ENCODE results near the gene C17orf100.
A peak's percentile ranks its signal among the peaks of the same experiment; 100 is the strongest.
"Not testable (repeated sequence)": the region's sequence is repeated elsewhere in the genome, so short reads cannot be mapped to it uniquely, and the experiment has no call there.

C17orf100 gene

DNA sequence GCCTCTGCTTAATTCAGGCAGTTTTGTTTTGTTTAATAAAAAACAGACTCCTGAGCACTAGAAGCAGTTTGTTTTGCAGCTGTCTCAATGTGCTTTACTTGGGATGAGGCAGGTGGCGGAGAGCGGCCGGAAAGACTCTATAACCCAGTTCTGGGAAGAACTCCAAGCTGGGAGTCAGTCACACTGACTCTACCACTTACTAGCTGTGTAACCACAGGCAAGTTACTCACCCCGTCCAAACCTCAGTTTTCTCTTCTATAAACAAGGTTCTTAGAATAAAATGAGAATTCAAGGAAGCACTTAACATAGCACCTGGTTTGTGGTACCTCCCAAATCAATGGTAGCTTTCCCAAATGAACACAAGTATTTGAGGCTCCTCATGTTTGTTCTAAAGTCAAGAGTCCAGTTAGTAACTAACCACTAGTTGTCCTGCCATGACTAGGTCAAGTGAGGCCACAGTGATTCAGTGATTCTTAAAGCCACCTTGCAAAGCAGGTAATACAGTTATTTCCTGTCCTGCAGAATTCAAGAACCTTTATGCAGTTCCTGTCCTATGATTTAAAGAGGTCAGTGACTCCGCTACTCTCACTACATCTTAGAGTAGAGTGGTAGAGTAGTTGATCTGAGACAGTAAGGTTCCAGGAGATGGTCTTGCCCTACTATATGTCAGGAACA is 8.0 kb upstream of the C17orf100 start:
- Histone ChIP-seq H3K36me3 (ENCODE audit: control insufficient read depth, low read depth, low read length) (peaks cover 35% of the 10 kb centered on the region), H3K27ac (ENCODE audit: low read length) (no peak overlapping the region), H3K9ac (ENCODE audit: low read length) (no peak overlapping the region)

DNA sequence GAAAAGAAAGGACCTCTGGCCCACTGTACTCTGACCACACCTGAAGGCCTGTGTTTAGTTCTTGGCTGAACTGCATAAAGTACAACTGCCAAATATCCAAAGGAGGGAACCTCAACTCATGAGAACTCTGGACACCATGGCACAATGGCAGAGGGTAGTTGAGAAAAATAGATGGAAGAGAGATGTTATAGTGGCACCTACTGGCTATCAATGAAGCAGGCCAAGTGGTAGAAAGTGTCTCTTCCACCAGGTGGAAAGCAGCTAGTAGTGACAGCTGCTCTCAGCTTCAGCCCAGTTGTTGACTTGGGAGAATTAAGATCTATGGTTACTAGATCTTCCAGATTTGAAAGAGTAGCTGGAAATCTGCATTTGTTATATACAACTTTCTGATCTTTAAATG is 3.4 kb upstream of the C17orf100 start:
- Histone ChIP-seq H3K27me3 (ENCODE audit: control insufficient read depth, insufficient read depth, low read length) (peaks cover 12% of the 10 kb centered on the region), H3K9ac (ENCODE audit: low read length) (no peak overlapping the region), H3K4me1 (ENCODE audit: control insufficient read depth, low read depth, low read length) (peaks cover 6% of the 10 kb centered on the region), H3K9me3 (ENCODE audit: control insufficient read depth, low read depth, low read length) (no peaks in the 10 kb centered on the region), H3K36me3 (ENCODE audit: control insufficient read depth, low read depth, low read length) (peaks cover 26% of the 10 kb centered on the region), H3K4me3 (ENCODE audit: low read length) (no peak overlapping the region), H3K27ac (ENCODE audit: low read length) (no peak overlapping the region)

More for the DNA sequence above, 8.0 kb upstream of the C17orf100 start:
- H3K27me3 ChIP-seq (ENCODE audit: control insufficient read depth, insufficient read depth, low read length), result no peaks in the 10 kb centered on the region
- peaks cover 9% of the 10 kb centered on the region for H3K4me1 ChIP-seq (ENCODE audit: control insufficient read depth, low read depth, low read length)
- H3K9me3 ChIP-seq (ENCODE audit: control insufficient read depth, low read depth, low read length), result no peaks in the 10 kb centered on the region
- no peak overlapping the region for H3K4me3 ChIP-seq (ENCODE audit: low read length)

DNA sequence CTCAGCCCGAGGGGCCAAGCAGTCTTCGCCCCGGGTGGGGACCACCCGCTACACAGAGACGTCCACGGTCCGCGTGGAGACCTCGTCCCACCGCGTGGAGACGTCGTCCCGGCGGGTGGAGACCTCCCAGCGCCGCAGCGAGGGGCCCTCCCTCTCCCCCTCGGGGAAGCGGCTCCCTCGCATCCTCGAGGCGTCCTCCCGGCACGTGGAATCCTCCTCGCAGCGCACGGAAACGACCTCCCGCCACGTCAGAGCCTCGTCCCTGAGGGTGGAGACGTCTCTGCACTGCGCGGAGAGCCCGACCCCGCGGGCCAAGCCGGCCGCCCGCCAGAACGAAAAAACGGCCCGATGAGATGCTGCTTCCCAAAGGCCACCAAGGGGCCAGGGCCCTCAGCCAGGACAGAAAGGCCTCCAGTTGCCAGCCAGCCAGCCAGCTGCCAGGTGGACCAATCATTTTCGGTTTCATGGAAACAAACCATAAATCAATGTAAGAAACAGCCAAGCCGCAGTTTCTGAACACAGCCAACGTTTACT is 424 bp downstream of the C17orf100 start:
- Histone ChIP-seq H3K9ac (ENCODE audit: low read length) (no peak overlapping the region), H3K27ac (ENCODE audit: low read length) (no peak overlapping the region), H3K4me1 (ENCODE audit: control insufficient read depth, low read depth, low read length) (peaks cover 18% of the 10 kb centered on the region), H3K9me3 (ENCODE audit: control insufficient read depth, low read depth, low read length) (no peaks in the 10 kb centered on the region), H3K36me3 (ENCODE audit: control insufficient read depth, low read depth, low read length) (peaks cover 5% of the 10 kb centered on the region), H3K4me3 (ENCODE audit: low read length) (peak overlapping the region; percentile 93), H3K27me3 (ENCODE audit: control insufficient read depth, insufficient read depth, low read length) (peaks cover 45% of the 10 kb centered on the region)

DNA sequence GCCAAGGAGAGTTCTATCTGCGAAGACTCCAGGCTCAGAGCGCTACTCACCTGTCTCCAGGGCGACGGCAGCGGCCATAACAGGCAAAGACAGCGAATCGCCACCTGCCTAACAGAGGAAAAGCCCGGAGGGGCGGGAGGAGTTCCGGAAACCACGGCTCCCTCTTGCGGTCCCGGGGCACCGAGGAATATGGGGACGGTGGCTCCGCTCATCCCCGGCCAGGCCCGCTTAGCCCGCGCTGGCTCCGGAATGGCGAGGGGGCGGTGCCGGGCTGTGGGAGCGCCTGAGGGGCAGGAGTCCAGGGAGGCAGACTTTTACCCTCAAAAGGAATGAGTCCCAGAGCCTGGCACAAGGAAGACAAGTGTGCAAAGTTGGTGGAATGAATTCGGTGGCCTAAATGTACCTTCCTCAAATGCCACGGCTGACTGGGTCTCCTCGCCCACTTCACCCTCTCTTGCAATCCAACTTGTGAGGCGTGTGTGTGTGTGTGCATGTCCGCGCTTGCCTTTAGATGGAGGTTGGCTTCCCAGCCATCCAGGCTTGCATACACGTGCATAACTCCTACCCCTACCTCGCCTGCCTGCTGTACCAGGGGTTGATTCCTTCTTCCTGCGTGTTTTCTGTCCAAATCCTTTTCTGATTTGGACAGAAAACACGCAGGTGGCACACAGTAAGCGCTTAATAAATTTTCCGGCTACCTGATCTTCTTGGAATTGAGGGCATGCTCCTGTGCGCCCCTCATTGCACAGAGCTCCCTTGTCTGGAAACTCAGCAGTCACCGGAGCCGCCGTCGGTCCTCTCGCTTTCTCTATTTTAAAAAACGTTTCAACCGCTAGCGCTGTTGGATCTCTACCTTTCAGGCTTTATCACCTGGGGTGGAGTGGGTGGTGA is 3.5 kb downstream of the C17orf100 start:
- Histone ChIP-seq H3K4me1 (ENCODE audit: control insufficient read depth, low read depth, low read length) (peaks cover 17% of the 10 kb centered on the region), H3K27ac (ENCODE audit: low read length) (no peak overlapping the region)

DNA sequence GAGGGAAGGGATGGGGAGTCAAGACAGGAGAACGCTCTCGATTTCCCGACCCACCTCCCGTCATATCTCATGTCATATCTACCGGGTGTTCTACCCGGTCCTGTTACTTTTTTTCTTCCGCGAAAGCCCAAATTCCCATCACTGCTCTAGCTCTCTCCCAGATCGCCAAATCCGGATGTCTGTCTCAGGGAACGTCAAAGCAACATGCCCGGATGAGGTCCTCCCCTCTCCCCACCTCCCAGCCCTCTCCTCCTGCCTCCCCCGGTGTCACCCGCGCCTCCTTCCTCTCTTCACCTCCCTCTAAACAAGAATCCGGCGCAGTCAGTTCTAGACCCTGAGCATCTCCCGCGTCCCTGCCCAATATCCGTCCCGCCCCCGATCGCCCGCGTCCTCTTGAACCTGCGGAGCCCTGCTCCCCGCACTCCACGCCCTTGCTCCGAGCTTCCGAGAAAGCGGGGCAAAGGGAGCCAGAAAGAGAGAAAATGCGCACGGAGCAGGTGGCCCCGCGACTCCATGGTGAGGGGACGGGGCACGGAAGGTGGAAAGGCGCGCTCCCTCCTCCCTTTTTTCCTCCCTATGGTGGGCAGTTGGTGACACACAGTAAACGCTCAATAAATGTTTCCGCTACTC is 4.3 kb downstream of the C17orf100 start:
- Histone ChIP-seq H3K4me1 (ENCODE audit: control insufficient read depth, low read depth, low read length) (peaks cover 12% of the 10 kb centered on the region), H3K4me3 (ENCODE audit: low read length) (peak overlapping the region; percentile 52), H3K27me3 (ENCODE audit: control insufficient read depth, insufficient read depth, low read length) (peaks cover 57% of the 10 kb centered on the region)
- not testable (repeated sequence) for H3K9ac ChIP-seq (ENCODE audit: low read length); H3K9me3 ChIP-seq (ENCODE audit: control insufficient read depth, low read depth, low read length); H3K36me3 ChIP-seq (ENCODE audit: control insufficient read depth, low read depth, low read length); H3K27ac ChIP-seq (ENCODE audit: low read length)

More for the DNA sequence above, 3.5 kb downstream of the C17orf100 start:
- Histone ChIP-seq H3K36me3 (ENCODE audit: control insufficient read depth, low read depth, low read length) (no peaks in the 10 kb centered on the region), H3K9me3 (ENCODE audit: control insufficient read depth, low read depth, low read length) (no peaks in the 10 kb centered on the region), H3K27me3 (ENCODE audit: control insufficient read depth, insufficient read depth, low read length) (peaks cover 57% of the 10 kb centered on the region), H3K4me3 (ENCODE audit: low read length) (peak overlapping the region; percentile 52), H3K9ac (ENCODE audit: low read length) (no peak overlapping the region)

DNA sequence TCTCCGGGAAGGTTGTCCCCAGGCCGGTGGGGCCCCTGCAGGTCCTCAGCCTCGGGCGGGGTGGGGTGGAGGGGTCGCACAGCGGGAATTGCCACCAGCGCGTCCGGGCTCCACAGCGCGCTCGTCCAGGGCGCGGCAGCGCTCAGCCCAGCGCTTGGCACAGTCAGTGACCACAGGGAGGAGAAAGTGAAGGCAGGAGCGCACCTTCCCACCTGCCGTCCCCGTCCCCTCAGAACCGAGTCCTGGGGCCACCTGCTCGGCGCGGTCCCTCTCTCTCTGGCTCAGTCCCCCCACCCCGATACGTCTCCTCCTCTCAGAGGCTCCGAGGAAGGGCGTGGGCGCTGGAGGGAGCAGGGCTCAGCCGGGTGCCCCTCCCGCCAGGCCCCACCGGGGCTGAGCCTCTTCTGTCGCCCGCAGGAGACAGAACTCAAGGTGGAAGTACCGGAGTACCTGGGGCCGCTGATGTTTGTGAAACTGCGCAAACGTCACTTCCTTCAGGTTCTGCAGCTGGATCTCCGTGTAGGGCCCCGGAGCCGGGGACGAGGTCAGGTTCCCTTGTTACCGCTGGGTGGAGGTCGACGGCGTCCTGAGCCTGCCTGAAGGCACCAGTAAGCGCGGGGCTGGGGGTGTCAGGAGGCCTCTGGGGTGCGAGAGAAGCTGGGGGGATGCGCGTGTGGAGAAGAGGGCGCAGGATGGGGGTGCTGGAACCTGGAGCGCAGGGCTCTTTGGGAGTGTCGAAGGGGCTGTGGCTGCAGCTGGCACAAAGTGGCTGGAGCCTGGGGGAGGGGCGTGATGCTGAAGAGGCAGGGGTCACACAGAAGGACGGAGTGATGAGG is 5.5 kb downstream of the C17orf100 start:
- Histone ChIP-seq H3K4me1 (ENCODE audit: control insufficient read depth, low read depth, low read length) (peaks cover 12% of the 10 kb centered on the region), H3K27me3 (ENCODE audit: control insufficient read depth, insufficient read depth, low read length) (peaks cover 56% of the 10 kb centered on the region), H3K4me3 (ENCODE audit: low read length) (peak overlapping the region; percentile 60)
- H3K27ac ChIP-seq (ENCODE audit: low read length); H3K9ac ChIP-seq (ENCODE audit: low read length); H3K36me3 ChIP-seq (ENCODE audit: control insufficient read depth, low read depth, low read length); H3K9me3 ChIP-seq (ENCODE audit: control insufficient read depth, low read depth, low read length): not testable (repeated sequence)

DNA sequence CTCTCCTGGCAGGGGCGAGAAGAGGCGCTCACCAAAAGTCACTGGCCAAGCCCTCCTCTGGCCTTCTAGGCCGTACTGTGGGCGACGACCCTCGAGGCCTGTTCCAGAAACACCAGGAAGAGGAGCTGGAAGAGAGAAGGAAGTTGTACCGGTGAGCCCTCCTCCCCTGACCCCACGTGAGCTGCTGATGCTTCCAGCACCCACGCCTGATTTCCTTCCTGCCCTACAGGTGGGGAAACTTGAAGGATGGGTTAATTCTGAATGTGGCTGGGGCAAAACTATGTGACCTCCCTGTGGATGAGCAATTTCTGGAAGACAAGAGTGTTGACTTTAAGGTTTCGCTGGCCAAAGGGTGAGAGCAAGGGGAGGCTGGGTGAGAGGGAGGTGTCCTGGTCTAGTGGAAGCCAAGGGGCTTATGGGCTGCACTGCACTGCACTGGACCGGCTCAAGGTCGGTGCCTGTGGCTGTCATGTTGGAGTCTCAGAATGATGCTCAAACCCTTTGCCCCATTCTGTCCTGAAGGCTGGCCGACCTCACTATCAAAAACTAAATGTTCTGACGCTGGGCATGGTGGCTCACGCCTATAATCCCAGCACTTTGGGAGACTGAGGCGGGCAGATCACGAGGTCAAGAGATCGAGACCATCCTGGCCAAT is 6.2 kb downstream of the C17orf100 start:
- Histone ChIP-seq H3K9me3 (ENCODE audit: control insufficient read depth, low read depth, low read length) (no peaks in the 10 kb centered on the region), H3K27ac (ENCODE audit: low read length) (no peak overlapping the region), H3K4me3 (ENCODE audit: low read length) (peak overlapping the region; percentile 60), H3K9ac (ENCODE audit: low read length) (no peak overlapping the region), H3K4me1 (ENCODE audit: control insufficient read depth, low read depth, low read length) (peaks cover 12% of the 10 kb centered on the region), H3K36me3 (ENCODE audit: control insufficient read depth, low read depth, low read length) (no peaks in the 10 kb centered on the region), H3K27me3 (ENCODE audit: control insufficient read depth, insufficient read depth, low read length) (peaks cover 49% of the 10 kb centered on the region)

DNA sequence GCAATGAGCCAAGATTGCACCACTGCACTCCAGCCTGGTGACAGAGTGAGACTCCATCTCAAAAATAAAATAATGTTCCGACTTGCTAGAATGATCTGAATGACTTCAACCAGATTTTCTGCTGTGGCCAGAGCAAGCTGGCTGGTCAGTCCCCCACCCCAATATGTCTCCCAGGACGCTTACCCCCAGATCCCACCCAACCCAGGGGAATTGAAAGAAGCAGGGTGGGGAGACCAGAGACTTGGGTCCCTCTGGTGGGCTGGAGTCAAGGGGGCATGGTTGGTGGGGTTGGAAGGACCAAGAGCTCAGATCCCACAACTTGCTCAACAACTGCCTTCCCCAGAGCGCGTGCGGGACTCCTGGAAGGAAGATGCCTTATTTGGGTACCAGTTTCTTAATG is 6.8 kb downstream of the C17orf100 start:
- not testable (repeated sequence) for H3K9ac ChIP-seq (ENCODE audit: low read length); H3K27ac ChIP-seq (ENCODE audit: low read length)
- H3K4me1 ChIP-seq (ENCODE audit: control insufficient read depth, low read depth, low read length), result peaks cover 12% of the 10 kb centered on the region

DNA sequence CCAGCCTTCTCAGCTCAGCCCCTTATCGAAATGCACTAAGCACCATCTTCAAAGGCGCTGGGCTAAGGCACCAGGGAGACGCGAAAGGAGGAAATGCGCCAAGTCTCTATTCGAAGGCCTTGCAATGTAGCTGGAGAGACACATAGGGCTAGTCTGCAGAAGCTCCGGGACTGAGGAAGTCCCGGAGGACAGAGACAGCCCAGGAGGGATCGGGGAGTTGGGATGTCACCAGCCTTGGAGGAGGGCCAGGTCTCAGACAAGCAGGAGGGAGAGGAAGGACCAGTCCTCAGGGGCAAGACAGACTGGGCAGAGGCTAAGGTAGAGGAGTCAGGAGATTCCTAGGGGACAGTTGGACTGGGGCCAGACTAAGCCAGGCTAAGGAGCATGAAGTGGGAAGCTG is 8.5 kb downstream of the C17orf100 start:
- Histone ChIP-seq H3K36me3 (ENCODE audit: control insufficient read depth, low read depth, low read length) (no peaks in the 10 kb centered on the region), H3K9ac (ENCODE audit: low read length) (no peak overlapping the region), H3K9me3 (ENCODE audit: control insufficient read depth, low read depth, low read length) (no peaks in the 10 kb centered on the region), H3K4me1 (ENCODE audit: control insufficient read depth, low read depth, low read length) (peaks cover 4% of the 10 kb centered on the region), H3K27me3 (ENCODE audit: control insufficient read depth, insufficient read depth, low read length) (peaks cover 28% of the 10 kb centered on the region), H3K27ac (ENCODE audit: low read length) (no peak overlapping the region), H3K4me3 (ENCODE audit: low read length) (no peak overlapping the region)

More for the DNA sequence above, 6.8 kb downstream of the C17orf100 start:
- not testable (repeated sequence) for H3K4me3 ChIP-seq (ENCODE audit: low read length); H3K9me3 ChIP-seq (ENCODE audit: control insufficient read depth, low read depth, low read length); H3K36me3 ChIP-seq (ENCODE audit: control insufficient read depth, low read depth, low read length)
- H3K27me3 ChIP-seq (ENCODE audit: control insufficient read depth, insufficient read depth, low read length), result peaks cover 42% of the 10 kb centered on the region

DNA sequence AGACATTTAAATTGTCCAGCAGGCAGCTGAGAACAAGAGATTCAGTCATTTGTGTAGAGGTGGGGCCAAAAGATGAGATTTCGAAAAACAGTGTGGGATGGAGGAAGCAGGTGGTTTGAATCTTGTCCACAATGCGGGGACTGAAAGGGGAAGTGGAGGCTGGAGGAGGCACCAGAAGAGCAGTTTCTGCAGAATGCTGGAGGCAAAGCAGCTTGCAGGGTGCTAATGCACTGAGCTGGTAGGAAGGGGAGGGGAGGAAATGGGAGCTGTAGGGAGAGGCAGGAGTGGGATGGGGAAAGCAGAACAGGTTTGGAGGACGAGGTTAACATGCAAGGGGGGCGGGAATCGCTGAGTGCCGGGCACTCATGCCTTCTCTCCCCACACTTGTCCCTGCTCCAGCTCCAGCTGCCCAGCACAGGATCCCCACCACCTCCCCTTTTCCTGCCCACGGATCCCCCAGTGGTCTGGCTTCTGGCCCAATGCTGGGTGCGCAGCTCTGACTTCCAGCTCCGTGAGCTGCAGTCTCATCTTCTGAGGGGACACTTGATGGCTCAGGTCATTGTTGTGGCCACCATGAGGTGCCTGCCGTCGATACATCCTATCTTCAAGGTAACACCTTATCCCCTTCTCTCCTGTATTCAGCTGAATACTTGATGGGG is 9.4 kb downstream of the C17orf100 start:
- no peak overlapping the region for H3K9ac ChIP-seq (ENCODE audit: low read length)
- peaks cover 27% of the 10 kb centered on the region for H3K27me3 ChIP-seq (ENCODE audit: control insufficient read depth, insufficient read depth, low read length)
- no peaks in the 10 kb centered on the region for H3K36me3 ChIP-seq (ENCODE audit: control insufficient read depth, low read depth, low read length)
- no peaks in the 10 kb centered on the region for H3K9me3 ChIP-seq (ENCODE audit: control insufficient read depth, low read depth, low read length)
- H3K27ac ChIP-seq (ENCODE audit: low read length), result no peak overlapping the region
- no peaks in the 10 kb centered on the region for H3K4me1 ChIP-seq (ENCODE audit: control insufficient read depth, low read depth, low read length)
- no peak overlapping the region for H3K4me3 ChIP-seq (ENCODE audit: low read length)

Measured in iPS-18a (cell line).